MM.1S (cell line): ENCODE data around the gene TTC7B.

Source experiments
- CTCF ChIP-seq: fragments of 300-600 bp; sonication (generic); IDR thresholded peaks from 2 replicates; pipeline ENCODE4 v1.5.1; 2016; ENCODE audit warnings: antibody characterized with exemption, low read length, mixed read lengths
- EZH2phosphoT487 ChIP-seq: fragments of 300-600 bp; sonication (generic); IDR thresholded peaks from 2 replicates; pipeline ENCODE4 v1.6.1; 2018; ENCODE audit warnings: antibody characterized with exemption, low read length

GRCh38 chr14:90853116-90853515, 36.9 kb upstream of the TTC7B start:
- TF ChIP-seq CTCF: no peak
- TF ChIP-seq EZH2phosphoT487: no peak
